HepG2 (cell line): ENCODE measurements around the gene METTL4. TPM values are rescaled to one million over a fixed set of nuclear protein-coding genes. Genes with fewer than 3 reads are reported as not detected.

Experiments used
- ATAC-seq: fragments of 200-7000 bp; cut with Tn5 transposase; 3 replicates; pipeline ENCODE4 v1.9.1; 2020; ENCODE audit warnings: mild to moderate bottlenecking, moderate library complexity
- BruUV-seq: library from RNA; stranded (reverse); fragments of 400-500 nt; replicated peaks from 2 replicates; lab custom pipeline; 2021; lab: Mats Ljungman, UMichigan
- CTCF ChIA-PET: fragments of 300-600 bp; formaldehyde crosslinking; extraction: SDS; loops from one replicate; lab custom pipeline; 2021; ENCODE audit warnings: low total read pairs, inconsistent platforms, low intra/inter-chr PET ratio; lab: Yijun Ruan, JAX
- POLR2A ChIA-PET: fragments of 350-600 bp; sonication (Branson Sonifier 250); formaldehyde crosslinking; loops from one replicate; lab custom pipeline; 2020; ENCODE audit warnings: antibody characterized with exemption, inconsistent platforms; lab: Yijun Ruan, JAX
- DNase-seq: peaks from one replicate; pipeline ENCODE4 v3.0.0-alpha.2; 2015; ENCODE audit warnings: low spot score
- FAIRE-seq: peaks from 3 replicates; lab custom pipeline; 2011; peaks lifted over from hg19 to GRCh38; lab: Jason Lieb, UNC
- H2AFZ ChIP-seq: one replicate; pipeline ENCODE4 v1.6.1; 2011; ENCODE audit warnings: low read length, inconsistent platforms
- H3K27ac ChIP-seq: fragments of 300-600 bp; 3 replicates; pipeline ENCODE4 v1.8.0; 2011; ENCODE audit warnings: mixed run types, mild to moderate bottlenecking, mixed read lengths, low read length, inconsistent platforms; ENCODE audit not compliant: insufficient read depth; ENCODE audit errors: extremely low read length
- H3K27me3 ChIP-seq, 2 experiments: fragments of 200-600 bp in 1 of 2; 2 replicates in 1 of 2; 3 replicates in 1 of 2; pipeline versions ENCODE4 v1.6.0 to v1.8.0; 2011; ENCODE audit warnings: low read length in 2 of 2, mild to moderate bottlenecking in 2 of 2, moderate library complexity in 2 of 2, inconsistent platforms in 1 of 2; ENCODE audit not compliant: insufficient read depth in 2 of 2, control insufficient read depth in 1 of 2
- H3K36me3 ChIP-seq, 2 experiments: fragments of 200-600 bp in 1 of 2; replicated peaks in 1 of 2; 2 replicates in 1 of 2; 3 replicates in 1 of 2; pipeline versions ENCODE4 v1.5.1 to v1.8.0; 2011; ENCODE audit warnings: low read length in 2 of 2, inconsistent platforms in 1 of 2; ENCODE audit not compliant: insufficient read depth in 2 of 2, control insufficient read depth in 1 of 2
- H3K4me1 ChIP-seq: 2 replicates; pipeline ENCODE4 v1.5.1; 2012; ENCODE audit warnings: low read length, inconsistent platforms; ENCODE audit not compliant: insufficient read depth
- H3K4me2 ChIP-seq: 2 replicates; pipeline ENCODE4 v1.6.0; 2011; ENCODE audit warnings: low read depth, low read length, inconsistent platforms
- H3K4me3 ChIP-seq, 3 experiments: fragments of 200-600 bp in 1 of 3; sonication (generic), shearing (Covaris generic) in 1 of 3; replicated peaks in 1 of 3; 2 replicates each; pipeline ENCODE4 v1.5.1; 2011 to 2016; ENCODE audit warnings: low read length in 3 of 3, inconsistent platforms in 2 of 3, low read depth in 2 of 3, mild to moderate bottlenecking in 2 of 3, control low read depth in 1 of 3, mixed read lengths in 1 of 3; ENCODE audit not compliant: insufficient read depth in 1 of 3
- H3K79me2 ChIP-seq: one replicate; pipeline ENCODE4 v1.6.1; 2011; ENCODE audit warnings: low read length, inconsistent platforms; ENCODE audit not compliant: insufficient read depth
- H3K9ac ChIP-seq: 2 replicates; pipeline ENCODE4 v1.6.0; 2011; ENCODE audit warnings: mild to moderate bottlenecking, low read depth, low read length, inconsistent platforms; ENCODE audit not compliant: insufficient read depth
- H3K9me3 ChIP-seq: 2 replicates; pipeline ENCODE4 v1.5.1; 2012; ENCODE audit warnings: mild to moderate bottlenecking, low read length
- H4K20me1 ChIP-seq: 2 replicates; pipeline ENCODE4 v1.6.0; 2011; ENCODE audit warnings: inconsistent platforms, mild to moderate bottlenecking, low read length, moderate library complexity; ENCODE audit not compliant: insufficient read depth
- ATF7-NPFF ChIP-seq: sonication (generic); formaldehyde crosslinking; IDR thresholded peaks from 2 replicates; pipeline ENCODE4 v1.8.1; 2023; ENCODE audit warnings: mild to moderate bottlenecking, low read depth, missing genetic modification reagents, moderate library complexity
- CHCHD3 ChIP-seq: sonication (generic); formaldehyde crosslinking; IDR thresholded peaks from 2 replicates; pipeline ENCODE4 v1.8.0; 2022; ENCODE audit warnings: mild to moderate bottlenecking, missing genetic modification reagents, moderate library complexity
- HMG20A ChIP-seq: IDR thresholded peaks from 2 replicates; pipeline ENCODE4 v1.6.1; 2016; ENCODE audit warnings: borderline replicate concordance
- HOMEZ ChIP-seq: IDR thresholded peaks from 2 replicates; pipeline ENCODE4 v1.6.1; 2016; ENCODE audit warnings: low read depth
- KLF13 ChIP-seq: sonication (generic); formaldehyde crosslinking; IDR thresholded peaks from 2 replicates; pipeline ENCODE4 v1.4.0; 2020; ENCODE audit warnings: mild to moderate bottlenecking, missing genetic modification reagents
- MATR3 ChIP-seq: sonication (generic); formaldehyde crosslinking; IDR thresholded peaks from 2 replicates; pipeline ENCODE4 v1.4.0; 2020; ENCODE audit warnings: missing genetic modification reagents
- MNT ChIP-seq: fragments of 450-650 bp; IDR thresholded peaks from 2 replicates; pipeline ENCODE4 v1.6.1; 2016
- NR0B2 ChIP-seq: sonication (generic); formaldehyde crosslinking; IDR thresholded peaks from 2 replicates; pipeline ENCODE4 v1.4.0; 2020; ENCODE audit warnings: mild to moderate bottlenecking, missing genetic modification reagents
- PCBP2 ChIP-seq: fragments of 200-400 bp; formaldehyde crosslinking; optimal IDR thresholded peaks from 2 replicates; pipeline ENCODE3; 2018; ENCODE audit warnings: low read length, low read depth; ENCODE audit not compliant: poor library complexity, severe bottlenecking
- POLR2A ChIP-seq, 2 experiments: IDR thresholded peaks; 2 replicates each; pipeline ENCODE4 v1.6.1; 2011; ENCODE audit warnings: low read depth in 2 of 2, low read length in 2 of 2, mild to moderate bottlenecking in 1 of 2, moderate library complexity in 1 of 2; ENCODE audit not compliant: insufficient read depth in 1 of 2
- TRAFD1 ChIP-seq: sonication (generic); formaldehyde crosslinking; IDR thresholded peaks from 2 replicates; pipeline ENCODE4 v1.5.1; 2020; ENCODE audit warnings: missing genetic modification reagents, mild to moderate bottlenecking, borderline replicate concordance
- ZBTB25 ChIP-seq: IDR thresholded peaks from 2 replicates; pipeline ENCODE4 v1.6.1; 2018; ENCODE audit warnings: missing genetic modification reagents
- ZBTB46 ChIP-seq: sonication (generic); formaldehyde crosslinking; IDR thresholded peaks from 2 replicates; pipeline ENCODE4 v1.4.0; 2020; ENCODE audit warnings: mild to moderate bottlenecking, missing genetic modification reagents, borderline replicate concordance
- ZNF484 ChIP-seq: sonication (generic); formaldehyde crosslinking; IDR thresholded peaks from 2 replicates; pipeline ENCODE4 v1.5.1; 2020; ENCODE audit warnings: mild to moderate bottlenecking, low read depth, missing genetic modification reagents, borderline replicate concordance
- ZNF761 ChIP-seq: sonication (generic); formaldehyde crosslinking; conservative IDR thresholded peaks from 2 replicates; pipeline ENCODE4 v1.4.0; 2020; ENCODE audit warnings: mild to moderate bottlenecking, missing genetic modification reagents
- ZNF878 ChIP-seq: sonication (generic); formaldehyde crosslinking; IDR thresholded peaks from 2 replicates; pipeline ENCODE4 v1.8.1; 2023; ENCODE audit warnings: mild to moderate bottlenecking, missing genetic modification reagents, moderate library complexity
- WGBS: methylation state at CpG from one replicate; pipeline ENCODE4 v1.1.6; 2017; ENCODE audit warnings: low lambda C conversion rate; 5-methylcytosine and 5-hydroxymethylcytosine counted together
- in situ Hi-C: cut with HindIII; loops from 2 replicates; pipeline ENCODE4 v1.10.0; 2017; ENCODE audit warnings: low pct_unique_long_range_greater_than_20kb; ENCODE audit not compliant: extremely low pct_ligation_motif_present
- intact Hi-C: fragments of 100-400 bp; cut with micrococcal nuclease; formaldehyde crosslinking; loops from one replicate; pipeline ENCODE4 v1.10.0; 2022; ENCODE audit not compliant: unreplicated experiment
- polyA plus RNA-seq, 8 experiments: library from polyadenylated mRNA; depleted of rRNA in 3 of 8; stranded (reverse) in 7 of 8; unstranded in 1 of 8; fragments of >200 nt; fragmentation: Illumina TruSeq in 4 of 8; extraction: Trizol in 4 of 8; gene quantifications; 2 replicates each; pipeline versions ENCODE4 v1.2.1 to v1.2.3, GENCODE V29; 2011 to 2016; ENCODE audit warnings: low read depth in 4 of 8, missing spikeins in 1 of 8, mixed read lengths in 1 of 8; ENCODE audit not compliant: insufficient read depth in 1 of 8
- total RNA-seq, 5 experiments: library from RNA; depleted of rRNA; stranded (reverse); fragments of >200 nt; fragmentation: Illumina TruSeq; extraction: Trizol; gene quantifications; 2 replicates each; pipeline ENCODE4 v1.2.3, GENCODE V29; 2016; ENCODE audit warnings: low read depth in 1 of 5

The METTL4 gene
- total and polyA plus RNA-seq, 2 of the 13 experiments (the other 11 are each of a cell fraction or from before 2014, with no cell fraction given) = 6.8 to 8.1 TPM

GRCh38 chr18:2529154-2529553, 42.2 kb downstream of the METTL4 start:
- no peak overlapping the region for H3K4me2 ChIP-seq
- ATAC-seq = no peak
- in situ Hi-C loops (loop anchor here (25.0 kb wide), 2 partner anchors 192 to 942 kb away; no protein-coding TSS in a partner anchor), intact Hi-C loops (no loop called here)
- H3K4me3 ChIP-seq = no peak overlapping the region
- H3K79me2 ChIP-seq = no peaks in the 10 kb centered on the region
- BruUV-seq = no TSS peak
- H3K9ac ChIP-seq = no peak overlapping the region
- H3K36me3 ChIP-seq = no peaks in the 10 kb centered on the region
- 71% methylated on average over 7 of the region's 7 CpGs for WGBS
- FAIRE-seq = no peak
- DNase-seq = peak; percentile 4
- no peaks in the 10 kb centered on the region for H3K27me3 ChIP-seq
- H3K27ac ChIP-seq = no peak overlapping the region
- H3K4me1 ChIP-seq = no peaks in the 10 kb centered on the region
- H4K20me1 ChIP-seq = no peaks in the 10 kb centered on the region
- ChIA-PET POLR2A (no interaction called here), CTCF (no interaction called here)
- no peak overlapping the region for H2AFZ ChIP-seq
- no peaks in the 10 kb centered on the region for H3K9me3 ChIP-seq
- TF ChIP-seq ATF7-NPFF (CRISPR knock-in tag) (no peak), ZBTB46 (CRISPR knock-in tag) (no peak), KLF13 (CRISPR knock-in tag) (no peak), ZNF761 (CRISPR knock-in tag) (no peak), ZNF484 (CRISPR knock-in tag) (no peak), HOMEZ (CRISPR knock-in tag) (no peak), POLR2A (IDR thresholded peaks at IDR 0.05; ENCODE audit: insufficient read depth in 1 of 2, low read depth in 2 of 2, low read length in 2 of 2) (no peak), ZBTB25 (CRISPR knock-in tag) (no peak), MATR3 (CRISPR knock-in tag) (no peak), PCBP2 (no peak), HMG20A (CRISPR knock-in tag) (no peak), TRAFD1 (CRISPR knock-in tag) (no peak), NR0B2 (CRISPR knock-in tag) (no peak), MNT (no peak), CHCHD3 (CRISPR knock-in tag) (no peak), ZNF878 (CRISPR knock-in tag) (no peak)
